ENCODE measurements around the gene SLC30A5.
"Not testable (repeated sequence)": the region's sequence is repeated elsewhere in the genome, so short reads cannot be mapped to it uniquely, and the experiment has no call there.

Gene SLC30A5

GRCh38 chr5:69083412-69083811, 10.4 kb upstream of the SLC30A5 start:
- no peaks in the 10 kb centered on the region for H3K36me3 Mint-ChIP-seq (ENCODE audit: insufficient read depth)
- DNase-seq (ENCODE audit: low spot score in 2 of 2) (no peak), ATAC-seq (replicated peaks; ENCODE audit: extremely low read depth, poor library complexity, severe bottlenecking) (no peak)
- no peak overlapping the region for H3K27ac Mint-ChIP-seq (ENCODE audit: low read depth)
- H3K4me1 Mint-ChIP-seq, result no peaks in the 10 kb centered on the region
- H3K4me3 Mint-ChIP-seq, result no peak overlapping the region
- no peaks in the 10 kb centered on the region for H3K9me3 Mint-ChIP-seq
- no peaks in the 10 kb centered on the region for H3K27me3 Mint-ChIP-seq

- Mint-ChIP-seq H3K4me1 (no peaks in the 10 kb centered on the region), H3K36me3 (ENCODE audit: insufficient read depth) (no peaks in the 10 kb centered on the region), H3K9me3 (no peaks in the 10 kb centered on the region), H3K4me3 (no peak overlapping the region), H3K27ac (ENCODE audit: low read depth) (no peak overlapping the region), H3K27me3 (no peaks in the 10 kb centered on the region)
- no peak for DNase-seq (ENCODE audit: low spot score in 2 of 2)
- no peak for ATAC-seq (replicated peaks; ENCODE audit: extremely low read depth, poor library complexity, severe bottlenecking)
Measured at GRCh38 chr5:69084195-69084594, 9.6 kb upstream of the SLC30A5 start.

GRCh38 chr5:69084903-69085302, 8.9 kb upstream of the SLC30A5 start:
- Mint-ChIP-seq H3K27ac (ENCODE audit: low read depth) (no peak overlapping the region), H3K9me3 (no peaks in the 10 kb centered on the region), H3K4me1 (no peaks in the 10 kb centered on the region), H3K36me3 (ENCODE audit: insufficient read depth) (no peaks in the 10 kb centered on the region), H3K4me3 (no peak overlapping the region), H3K27me3 (no peaks in the 10 kb centered on the region)
- no peak for DNase-seq (ENCODE audit: low spot score in 2 of 2)
- ATAC-seq (replicated peaks; ENCODE audit: extremely low read depth, poor library complexity, severe bottlenecking), result no peak

GRCh38 chr5:69086206-69086605, 7.6 kb upstream of the SLC30A5 start:
- H3K4me1 Mint-ChIP-seq, result no peaks in the 10 kb centered on the region
- ATAC-seq (replicated peaks; ENCODE audit: extremely low read depth, poor library complexity, severe bottlenecking) (no peak), DNase-seq (ENCODE audit: low spot score in 2 of 2) (no peak)
- no peaks in the 10 kb centered on the region for H3K9me3 Mint-ChIP-seq
- H3K27ac Mint-ChIP-seq (ENCODE audit: low read depth), result no peak overlapping the region
- no peaks in the 10 kb centered on the region for H3K27me3 Mint-ChIP-seq
- no peaks in the 10 kb centered on the region for H3K36me3 Mint-ChIP-seq (ENCODE audit: insufficient read depth)
- no peak overlapping the region for H3K4me3 Mint-ChIP-seq

GRCh38 chr5:69088006-69088405, 5.8 kb upstream of the SLC30A5 start:
- not testable (repeated sequence) for H3K36me3 Mint-ChIP-seq (ENCODE audit: insufficient read depth); H3K4me1 Mint-ChIP-seq; H3K27me3 Mint-ChIP-seq; H3K4me3 Mint-ChIP-seq; H3K27ac Mint-ChIP-seq (ENCODE audit: low read depth); ATAC-seq (replicated peaks; ENCODE audit: extremely low read depth, poor library complexity, severe bottlenecking); H3K9me3 Mint-ChIP-seq; DNase-seq (ENCODE audit: low spot score in 2 of 2)

- no peak overlapping the region for H3K4me3 Mint-ChIP-seq
- peaks cover 4% of the 10 kb centered on the region for H3K36me3 Mint-ChIP-seq (ENCODE audit: insufficient read depth)
Measured at GRCh38 chr5:69090158-69090557, 3.7 kb upstream of the SLC30A5 start.

GRCh38 chr5:69091771-69092170, 2.0 kb upstream of the SLC30A5 start:
- no peak for ATAC-seq (replicated peaks; ENCODE audit: extremely low read depth, poor library complexity, severe bottlenecking)
- no peaks in the 10 kb centered on the region for H3K9me3 Mint-ChIP-seq
- H3K4me3 Mint-ChIP-seq, result no peak overlapping the region
- no peaks in the 10 kb centered on the region for H3K27me3 Mint-ChIP-seq
- DNase-seq (ENCODE audit: low spot score in 2 of 2), result no peak
- H3K4me1 Mint-ChIP-seq, result peaks cover 16% of the 10 kb centered on the region
- no peak overlapping the region for H3K27ac Mint-ChIP-seq (ENCODE audit: low read depth)
- H3K36me3 Mint-ChIP-seq (ENCODE audit: insufficient read depth), result peaks cover 8% of the 10 kb centered on the region

More at GRCh38 chr5:69090158-69090557, 3.7 kb upstream of the SLC30A5 start:
- no peak overlapping the region for H3K27ac Mint-ChIP-seq (ENCODE audit: low read depth)
- ATAC-seq (replicated peaks; ENCODE audit: extremely low read depth, poor library complexity, severe bottlenecking), result no peak
- no peak for DNase-seq (ENCODE audit: low spot score in 2 of 2)
- H3K27me3 Mint-ChIP-seq, result no peaks in the 10 kb centered on the region
- peaks cover 13% of the 10 kb centered on the region for H3K4me1 Mint-ChIP-seq
- H3K9me3 Mint-ChIP-seq, result no peaks in the 10 kb centered on the region

GRCh38 chr5:69092969-69093368, 845 bp upstream of the SLC30A5 start:
- DNase-seq (ENCODE audit: low spot score in 2 of 2), result no peak
- Mint-ChIP-seq H3K27ac (ENCODE audit: low read depth) (peak overlapping the region; percentile 93), H3K4me1 (peaks cover 24% of the 10 kb centered on the region), H3K36me3 (ENCODE audit: insufficient read depth) (peaks cover 12% of the 10 kb centered on the region), H3K4me3 (no peak overlapping the region), H3K9me3 (no peaks in the 10 kb centered on the region), H3K27me3 (no peaks in the 10 kb centered on the region)
- ATAC-seq (replicated peaks; ENCODE audit: extremely low read depth, poor library complexity, severe bottlenecking), result no peak

- H3K27me3 Mint-ChIP-seq, result no peaks in the 10 kb centered on the region
- no peak for ATAC-seq (replicated peaks; ENCODE audit: extremely low read depth, poor library complexity, severe bottlenecking)
- no peak for DNase-seq (ENCODE audit: low spot score in 2 of 2)
- H3K9me3 Mint-ChIP-seq, result no peaks in the 10 kb centered on the region
- H3K4me1 Mint-ChIP-seq, result peaks cover 27% of the 10 kb centered on the region
- H3K36me3 Mint-ChIP-seq (ENCODE audit: insufficient read depth), result peaks cover 24% of the 10 kb centered on the region
- H3K4me3 Mint-ChIP-seq, result no peak overlapping the region
- no peak overlapping the region for H3K27ac Mint-ChIP-seq (ENCODE audit: low read depth)
Measured at GRCh38 chr5:69099302-69099701, 5.5 kb downstream of the SLC30A5 start.

GRCh38 chr5:69103521-69103920, 9.7 kb downstream of the SLC30A5 start:
- DNase-seq (ENCODE audit: low spot score in 2 of 2), result no peak
- Mint-ChIP-seq H3K27ac (ENCODE audit: low read depth) (no peak overlapping the region), H3K9me3 (no peaks in the 10 kb centered on the region), H3K27me3 (no peaks in the 10 kb centered on the region), H3K4me1 (peaks cover 8% of the 10 kb centered on the region), H3K36me3 (ENCODE audit: insufficient read depth) (peaks cover 48% of the 10 kb centered on the region), H3K4me3 (no peak overlapping the region)
- no peak for ATAC-seq (replicated peaks; ENCODE audit: extremely low read depth, poor library complexity, severe bottlenecking)

GRCh38 chr5:69105996-69106906, 12.4 kb downstream of the SLC30A5 start:
- Mint-ChIP-seq H3K4me3 (no peak overlapping the region), H3K27ac (ENCODE audit: low read depth) (peak overlapping the region; percentile 51), H3K4me1 (no peaks in the 10 kb centered on the region), H3K9me3 (no peaks in the 10 kb centered on the region), H3K36me3 (ENCODE audit: insufficient read depth) (peaks cover 59% of the 10 kb centered on the region), H3K27me3 (no peaks in the 10 kb centered on the region)
- no peak for ATAC-seq (replicated peaks; ENCODE audit: extremely low read depth, poor library complexity, severe bottlenecking)
- DNase-seq (ENCODE audit: low spot score in 2 of 2), result no peak

GRCh38 chr5:69108367-69108766, 14.6 kb downstream of the SLC30A5 start:
- H3K9me3 Mint-ChIP-seq; H3K27me3 Mint-ChIP-seq; H3K4me1 Mint-ChIP-seq; H3K27ac Mint-ChIP-seq (ENCODE audit: low read depth); H3K4me3 Mint-ChIP-seq; DNase-seq (ENCODE audit: low spot score in 2 of 2); ATAC-seq (replicated peaks; ENCODE audit: extremely low read depth, poor library complexity, severe bottlenecking): not testable (repeated sequence)
- H3K36me3 Mint-ChIP-seq (ENCODE audit: insufficient read depth), result peaks cover 59% of the 10 kb centered on the region

GRCh38 chr5:69113851-69114250, 20.0 kb downstream of the SLC30A5 start:
- Mint-ChIP-seq H3K27ac (ENCODE audit: low read depth) (no peak overlapping the region), H3K4me1 (no peaks in the 10 kb centered on the region), H3K9me3 (no peaks in the 10 kb centered on the region), H3K27me3 (no peaks in the 10 kb centered on the region), H3K36me3 (ENCODE audit: insufficient read depth) (peaks cover 47% of the 10 kb centered on the region), H3K4me3 (no peak overlapping the region)
- DNase-seq (ENCODE audit: low spot score in 2 of 2), result no peak
- no peak for ATAC-seq (replicated peaks; ENCODE audit: extremely low read depth, poor library complexity, severe bottlenecking)
